Stimulated activated CD4-positive, alpha-beta T cell treated with anti-CD3 and anti-CD28 coated beads, Interleukin-2, amount 100 ng/mL, for 24 hours (primary cell): ENCODE measurements around the gene POLD2.
"Not testable (repeated sequence)": the region's sequence is repeated elsewhere in the genome, so short reads cannot be mapped to it uniquely, and the experiment has no call there.

Source experiments
- DNase-seq, 2 donors: peaks; one replicate each; pipeline ENCODE4 v3.0.0-alpha.2; 2020

Gene POLD2

DNA sequence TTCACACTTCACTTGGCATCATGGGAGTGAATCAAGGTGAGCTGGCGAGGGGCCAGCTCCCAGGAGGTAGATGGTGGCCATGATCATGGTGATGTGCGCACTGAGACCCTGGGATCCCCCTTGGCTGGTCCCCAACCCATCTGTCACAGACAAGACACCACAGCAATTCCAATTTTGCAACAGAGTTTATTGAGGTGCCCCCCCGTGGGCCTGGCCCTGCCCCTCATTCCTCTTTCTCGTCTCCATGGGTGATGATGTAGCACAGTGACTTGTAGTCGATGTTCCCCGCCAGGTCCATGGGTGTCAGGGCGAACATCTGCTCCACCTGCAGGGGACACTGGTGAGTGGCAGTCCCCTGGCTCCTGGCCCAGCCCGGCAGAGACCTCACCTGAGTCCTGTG is 15.3 kb upstream of the POLD2 start:
- DNase-seq, result no peak

DNA sequence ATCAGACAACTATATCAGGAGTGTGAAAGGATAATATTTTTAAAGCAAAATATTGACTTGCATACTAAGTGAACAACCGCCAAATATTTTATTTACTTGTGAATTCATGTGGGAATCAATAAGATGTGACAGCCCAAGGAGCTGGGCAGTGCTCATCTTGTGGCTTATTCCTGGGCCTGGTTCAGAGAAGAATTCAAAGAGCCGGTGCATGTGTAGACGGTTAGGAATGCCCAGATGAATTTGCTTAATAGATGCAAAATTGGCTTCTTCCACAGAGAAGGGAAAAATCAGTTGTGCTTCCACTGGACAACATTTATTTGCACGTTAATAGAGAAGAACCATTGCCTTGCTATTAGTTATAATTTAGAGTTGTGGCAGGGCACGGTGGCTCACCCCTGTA is 13.4 kb upstream of the POLD2 start:
- no peak for DNase-seq

DNA sequence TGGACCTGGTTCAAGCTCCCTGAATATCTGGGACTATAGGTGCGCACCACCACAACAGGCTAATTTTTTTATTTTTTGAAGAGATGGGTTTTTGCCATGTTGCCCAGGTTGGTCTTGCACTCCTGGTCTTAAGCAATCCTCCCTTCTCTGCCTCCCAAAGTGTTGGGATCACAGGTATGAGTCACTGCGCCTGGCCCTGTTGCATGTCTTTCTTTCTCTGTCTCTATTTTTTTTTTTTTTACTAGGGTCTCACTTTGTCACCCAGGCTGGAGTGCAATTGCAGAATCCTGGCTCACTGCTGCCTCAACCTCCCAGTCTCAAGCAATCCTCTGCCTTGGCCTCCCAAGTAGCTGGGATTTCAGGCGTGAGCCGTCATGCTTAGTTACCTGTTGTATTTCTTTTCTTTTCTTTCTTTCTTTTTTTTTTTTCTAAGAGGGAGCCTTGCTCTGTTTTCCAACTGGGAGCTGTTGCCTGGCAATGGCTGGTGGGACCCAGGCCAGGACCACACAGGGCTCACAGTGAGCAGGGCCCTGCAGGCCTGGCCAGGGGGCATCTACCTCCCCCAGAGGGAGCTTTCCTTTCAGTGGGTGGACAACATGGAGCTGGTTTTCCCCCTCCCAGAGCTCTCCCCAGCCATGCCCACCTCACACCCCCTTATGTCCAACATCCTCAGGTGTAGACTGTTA is 11.7 kb upstream of the POLD2 start:
- DNase-seq, result no peak

- no peak for DNase-seq
Measured at GRCh38 chr7:44133295-44133694, 9.9 kb upstream of the POLD2 start.

- DNase-seq, result no peak
Measured at GRCh38 chr7:44132039-44132438, 8.7 kb upstream of the POLD2 start.

DNA sequence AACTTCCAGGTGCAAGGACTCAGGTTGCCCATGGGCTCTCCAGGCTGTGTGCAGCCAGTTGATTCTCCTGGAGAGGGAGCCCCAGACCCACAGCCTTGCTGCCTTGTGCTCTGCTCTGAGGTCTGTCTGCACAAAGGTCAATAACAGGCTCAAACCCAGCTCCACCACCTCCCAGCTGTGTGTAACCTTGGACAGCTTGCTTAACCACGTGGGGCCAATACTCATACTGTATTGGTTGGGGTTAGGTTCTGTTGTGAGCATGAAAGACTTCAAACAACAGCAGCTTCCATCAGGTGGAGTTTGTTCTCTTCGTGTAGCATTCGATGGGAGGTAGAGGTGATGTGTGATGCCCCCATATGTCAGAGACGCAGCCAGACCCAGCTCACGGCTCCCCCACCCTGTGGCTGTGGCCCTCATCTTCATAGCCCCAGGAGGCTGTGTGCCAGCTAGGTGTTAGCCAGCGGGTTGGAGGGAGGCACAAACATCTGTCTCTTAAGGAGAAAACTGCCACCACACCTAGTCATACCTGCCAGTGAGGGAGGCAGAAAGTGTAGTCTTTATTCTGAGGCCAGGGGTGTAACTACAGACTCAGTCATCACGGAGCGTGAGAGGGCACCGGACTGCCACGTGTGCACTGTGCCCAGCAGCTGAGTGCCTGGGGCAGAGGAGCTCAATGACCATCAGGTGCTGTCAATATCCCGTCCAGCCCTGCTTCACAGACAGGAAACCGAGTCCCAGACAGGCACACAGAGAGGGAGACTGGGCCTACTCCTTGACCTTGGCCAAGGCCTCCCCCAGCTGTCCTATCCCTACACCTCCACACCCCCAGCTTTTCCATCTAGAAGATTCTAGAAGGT is 8.1 kb upstream of the POLD2 start:
- no peak for DNase-seq

GRCh38 chr7:44128721-44129582 is 5.6 kb upstream of the POLD2 start:
- DNase-seq, result no peak

GRCh38 chr7:44127161-44127560 is 3.8 kb upstream of the POLD2 start:
- no peak for DNase-seq

GRCh38 chr7:44126574-44126973 is 3.2 kb upstream of the POLD2 start:
- not testable (repeated sequence) for DNase-seq

DNA sequence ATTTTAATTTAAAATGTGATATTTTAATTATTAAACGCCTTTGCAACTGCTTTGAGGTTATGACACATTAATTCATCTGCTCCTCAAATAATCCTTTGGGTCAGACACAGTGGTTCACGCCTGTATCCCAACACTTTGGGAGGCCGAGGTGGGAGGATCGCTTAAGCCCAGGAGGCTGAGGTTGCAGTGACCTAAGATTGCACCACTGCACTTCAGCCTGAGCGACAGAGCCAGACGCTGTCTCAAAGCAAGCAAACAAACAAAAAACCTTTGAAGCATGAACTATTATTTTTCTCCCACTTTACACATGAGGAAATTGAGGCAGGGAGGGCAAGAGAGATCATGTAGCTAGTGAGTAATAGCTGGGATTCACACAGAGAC is 1.5 kb upstream of the POLD2 start:
- DNase-seq, result no peak

DNA sequence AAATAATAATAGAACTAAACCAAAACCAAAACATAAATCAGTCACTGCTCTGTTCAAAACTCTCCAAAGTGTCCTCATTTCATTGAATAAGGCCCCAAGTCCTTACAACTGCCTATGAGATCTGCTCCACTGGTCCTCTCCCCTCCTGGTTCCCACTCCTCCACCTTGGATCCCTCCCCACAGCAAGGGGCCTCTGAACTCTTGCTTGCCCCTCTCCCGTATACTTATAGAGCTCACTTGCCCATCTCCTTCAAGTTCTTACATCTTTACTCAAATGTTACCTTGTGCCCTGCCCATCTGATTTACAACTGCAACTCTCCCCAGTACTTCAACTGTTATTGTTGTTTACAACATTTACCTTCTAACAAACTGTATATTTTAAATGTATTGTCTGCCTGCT is 819 bp downstream of the POLD2 start:
- no peak for DNase-seq

GRCh38 chr7:44121761-44122420 is 1.5 kb downstream of the POLD2 start:
- DNase-seq, result no peak

DNA sequence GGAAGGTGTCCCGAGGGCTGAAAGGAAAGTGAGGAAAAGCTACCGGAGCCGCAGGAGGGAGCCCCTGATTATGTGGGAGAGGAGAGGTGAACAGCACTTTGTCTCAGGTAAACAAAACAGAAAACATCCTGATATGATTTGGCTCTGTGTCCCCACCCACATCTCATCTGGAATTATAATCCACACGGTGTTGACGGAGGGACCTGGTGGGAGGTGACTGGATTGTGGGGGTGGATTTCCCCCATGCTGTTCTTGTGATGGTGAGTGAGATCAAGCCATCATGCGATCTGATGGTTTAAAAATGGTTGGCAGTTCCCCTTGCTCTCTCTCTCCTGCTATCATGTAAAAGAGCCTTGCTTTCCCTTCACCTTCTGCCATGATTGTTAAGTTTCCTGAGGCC is 3.0 kb downstream of the POLD2 start:
- no peak for DNase-seq

DNA sequence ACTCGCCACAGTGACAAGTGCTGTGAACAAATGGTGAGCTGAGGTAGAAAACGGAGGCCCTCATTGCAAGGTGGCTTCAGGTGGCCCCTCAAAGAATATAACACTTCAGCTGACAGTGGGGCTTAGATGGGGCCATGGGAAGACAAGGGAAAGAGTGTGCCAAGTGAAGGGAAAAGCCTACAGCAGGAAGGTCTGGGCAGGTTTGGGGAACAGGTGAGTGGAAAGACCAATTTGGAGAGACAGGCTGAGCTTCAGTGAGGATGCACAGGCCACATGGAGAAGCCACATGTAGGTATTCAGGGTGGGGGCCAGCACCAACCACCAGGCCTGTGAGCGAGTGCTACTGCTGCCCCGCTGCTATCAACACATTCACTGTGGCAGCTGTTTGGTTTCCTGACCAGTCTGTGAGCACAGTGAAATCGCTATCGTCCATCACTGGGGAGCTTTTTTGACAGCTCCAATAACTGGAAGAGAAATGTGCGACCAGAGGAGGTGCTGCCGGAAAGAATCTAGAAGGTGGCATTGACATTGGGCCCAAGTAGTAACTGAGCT is 3.4 kb downstream of the POLD2 start:
- no peak for DNase-seq

DNA sequence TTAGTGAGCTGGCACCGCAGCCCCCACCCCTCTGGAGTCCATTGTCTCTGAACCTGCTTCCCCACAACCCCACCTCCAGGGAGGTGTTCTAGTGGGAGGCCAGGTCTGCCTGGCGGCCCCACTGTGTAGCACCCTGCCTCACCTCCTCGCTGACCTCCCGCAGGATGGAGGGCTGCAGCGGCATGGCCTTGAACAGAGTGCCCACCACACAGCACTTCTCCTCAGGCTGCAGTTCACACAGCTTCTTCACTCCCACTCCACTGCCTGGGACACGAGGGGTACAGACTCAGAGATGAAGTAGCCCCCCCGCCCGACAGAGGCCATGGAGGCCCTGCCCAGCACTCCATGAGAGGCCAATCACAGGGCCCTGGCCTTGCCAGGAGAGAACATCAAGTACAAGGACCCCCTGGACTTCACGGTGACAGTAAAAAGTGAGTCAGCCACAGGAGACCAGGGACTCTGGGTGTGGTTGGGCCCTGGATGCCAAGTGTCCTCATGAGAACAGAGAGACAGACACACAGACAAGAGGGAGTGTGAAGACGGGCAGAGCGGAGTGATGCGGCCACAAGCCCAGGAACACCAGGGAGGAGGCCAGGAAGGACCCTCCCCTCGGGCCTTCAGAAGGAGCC is 5.4 kb downstream of the POLD2 start:
- no peak for DNase-seq

GRCh38 chr7:44116789-44117666 is 6.3 kb downstream of the POLD2 start:
- DNase-seq, result no peak

DNA sequence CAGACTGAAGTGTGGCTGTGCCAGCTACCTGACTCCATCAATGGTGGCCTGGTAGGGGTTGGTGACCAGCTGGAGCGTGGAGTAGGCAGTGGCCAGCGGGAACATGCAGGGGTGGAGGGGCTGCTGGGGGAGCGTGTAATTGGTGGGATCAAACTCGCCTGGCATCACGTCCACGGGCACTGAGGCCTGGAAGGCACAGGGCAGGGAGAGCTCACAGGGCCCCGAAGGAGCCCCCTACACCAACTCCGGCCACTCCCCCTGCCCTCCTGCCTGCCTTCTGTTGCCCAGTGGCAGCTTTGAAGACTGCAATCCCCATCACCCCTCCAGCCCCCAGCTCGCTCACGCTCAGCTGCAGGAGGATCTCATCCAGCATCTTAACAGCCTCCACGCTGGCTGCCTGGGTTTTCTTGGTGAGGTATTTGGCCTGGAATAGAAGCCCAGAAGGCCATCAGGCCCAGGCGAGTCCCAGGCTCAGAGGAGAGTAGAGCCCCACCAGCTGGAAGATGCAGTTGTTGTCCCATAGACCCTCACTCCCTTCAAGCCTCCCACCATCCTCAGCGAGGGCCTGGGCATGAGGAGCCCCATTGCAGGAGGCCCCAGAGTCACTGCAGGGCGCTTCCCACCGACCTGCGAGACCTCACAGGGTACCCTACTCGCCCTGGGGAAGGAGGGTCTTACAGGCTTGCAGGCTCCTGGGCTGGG is 7.1 kb downstream of the POLD2 start:
- DNase-seq, result no peak

DNA sequence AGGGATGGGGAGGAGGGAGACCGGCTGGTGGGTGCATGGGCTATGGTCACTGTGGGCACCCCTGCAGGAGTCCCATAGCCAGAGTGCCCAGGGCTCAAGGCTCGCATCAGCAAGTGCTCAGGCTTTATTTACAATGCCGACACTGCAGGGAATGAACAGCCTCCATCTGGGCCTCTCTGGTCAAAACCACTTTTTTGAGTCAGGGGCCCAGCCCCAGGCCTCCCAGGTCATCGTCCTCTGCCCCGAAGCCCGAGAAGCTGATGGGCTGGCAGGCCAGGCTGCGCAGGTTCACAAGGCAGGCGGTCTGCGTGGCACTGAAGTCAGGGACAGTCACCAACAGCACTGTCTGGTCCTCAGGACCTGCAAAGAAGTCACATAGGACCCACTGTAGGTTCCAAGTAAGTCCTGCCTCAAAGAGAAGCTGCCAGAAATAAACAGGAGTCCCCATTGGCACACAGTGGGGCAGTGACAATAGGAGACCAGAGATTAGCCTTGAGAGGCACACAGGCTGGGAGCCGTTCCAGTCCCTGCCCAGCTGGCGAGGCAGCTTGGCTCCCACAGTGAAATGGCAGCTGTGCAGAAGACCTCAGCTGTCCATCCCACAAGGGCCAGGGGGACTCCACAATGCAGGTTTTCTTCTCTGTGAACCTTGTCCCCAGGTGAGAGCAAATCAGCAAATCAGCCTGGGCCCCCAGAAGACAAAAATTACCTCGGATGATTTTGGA is 8.6 kb downstream of the POLD2 start:
- no peak for DNase-seq

- DNase-seq, result no peak
Measured at GRCh38 chr7:44113764-44114354, 9.5 kb downstream of the POLD2 start.
